Ovary (tissue), 3 donors: ENCODE results near the gene RTKN.
"Not testable (repeated sequence)": the region's sequence is repeated elsewhere in the genome, so short reads cannot be mapped to it uniquely, and the experiment has no call there.

ENCODE experiments used
- CTCF ChIP-seq, 3 donors: fragments of 450-650 bp in 2 of 3; fragments of 200-600 bp in 1 of 3; IDR thresholded peaks; one replicate each; pipeline versions ENCODE4 v1.5.1 to v1.8.0; 2016 to 2022; ENCODE audit warnings: antibody characterized with exemption in 3 of 3, mild to moderate bottlenecking in 1 of 3
- EP300 ChIP-seq: sonication (generic); formaldehyde crosslinking; IDR thresholded peaks from one replicate; pipeline ENCODE4 v1.6.1; 2017; ENCODE audit warnings: antibody characterized with exemption
- donor health status: DM: no; HTN: no; CAD: no.

GRCh38 chr2:74470742-74471141, 29.0 kb upstream of the RTKN start:
- TF ChIP-seq CTCF (IDR thresholded peaks at IDR 0.05); EP300: not testable (repeated sequence)
